Breast epithelium (tissue), 4 donors: ENCODE measurements around the gene ITPR3. TPM values are rescaled to one million over a fixed set of nuclear protein-coding genes. Genes with fewer than 3 reads are reported as not detected.

Source experiments
- DNase-seq, 2 donors: peaks; one replicate each; pipeline ENCODE4 v3.0.0-alpha.2; 2019; ENCODE audit warnings: low spot score in 2 of 2
- H3K27ac ChIP-seq, 2 donors: fragments of 200-600 bp; sonication (generic) in 1 of 2; one replicate each; pipeline ENCODE4 v1.5.1; 2016 to 2019; ENCODE audit warnings: mild to moderate bottlenecking in 1 of 2
- H3K27me3 ChIP-seq, 2 donors: fragments of 200-600 bp; sonication (generic) in 1 of 2; one replicate each; pipeline versions ENCODE4 v1.5.1 to v1.6.0; 2017 to 2019; ENCODE audit warnings: control low read depth in 1 of 2, mild to moderate bottlenecking in 1 of 2
- H3K36me3 ChIP-seq: fragments of 200-600 bp; one replicate; pipeline ENCODE4 v1.5.1; 2019
- H3K4me1 ChIP-seq, 2 donors: fragments of 200-600 bp; sonication (generic); one replicate each; pipeline ENCODE4 v1.5.1; 2016 to 2019; ENCODE audit warnings: control low read depth in 1 of 2
- H3K4me3 ChIP-seq, 3 donors: fragments of 200-600 bp; sonication (generic); 1 replicate in 2 of 3; 2 replicates in 1 of 3; pipeline ENCODE4 v1.5.1; 2016 to 2019; ENCODE audit warnings: mild to moderate bottlenecking in 3 of 3, moderate library complexity in 2 of 3
- H3K9me3 ChIP-seq, 2 donors: fragments of 200-600 bp; sonication (generic) in 1 of 2; one replicate each; pipeline ENCODE4 v1.5.1; 2016 to 2019; ENCODE audit warnings: control low read depth in 1 of 2
- CTCF ChIP-seq, 3 donors: fragments of 450-650 bp; IDR thresholded peaks; one replicate each; pipeline ENCODE4 v1.5.1; 2016 to 2017; ENCODE audit warnings: antibody characterized with exemption in 3 of 3, mild to moderate bottlenecking in 3 of 3, moderate library complexity in 3 of 3
- POLR2A ChIP-seq: fragments of 450-650 bp; IDR thresholded peaks from one replicate; pipeline ENCODE4 v1.6.1; 2016; ENCODE audit warnings: antibody characterized with exemption, mild to moderate bottlenecking, moderate library complexity
- POLR2AphosphoS5 ChIP-seq, 3 donors: sonication (generic); formaldehyde crosslinking; IDR thresholded peaks; one replicate each; pipeline ENCODE4 v1.6.1; 2017; ENCODE audit warnings: antibody characterized with exemption in 3 of 3
- intact Hi-C: fragments of 100-400 bp; cut with DNase I; formaldehyde crosslinking; loops from one replicate; pipeline ENCODE4 v1.15.1; 2023; ENCODE audit warnings: low total_unique reads
- total RNA-seq, 3 donors: library from RNA; depleted of rRNA; stranded (reverse); fragments of >200 nt; gene quantifications; one replicate each; pipeline ENCODE4 v1.1.0, GENCODE V29; 2016

ITPR3 gene
- total RNA-seq, 3 donors from 2014 or later, result 18.4 to 40.0 (median 27.7) TPM

- DNase-seq, result no peak
- Histone ChIP-seq H3K27ac (no peak overlapping the region), H3K9me3 (no peaks in the 10 kb centered on the region), H3K4me3 (no peak overlapping the region), H3K36me3 (no peaks in the 10 kb centered on the region), H3K4me1 (peaks cover 0 to 7% of the 10 kb centered on the region in 2 donors), H3K27me3 (no peaks in the 10 kb centered on the region)
- intact Hi-C loops, result no loop called here
- no peak for TF ChIP-seq CTCF (IDR thresholded peaks at IDR 0.05)
- no peak for TF ChIP-seq POLR2AphosphoS5 (IDR thresholded peaks at IDR 0.05)
- no peak for TF ChIP-seq POLR2A
These were observed 86.6 kb downstream of the ITPR3 start for GRCh38 chr6:33707771-33708170.

DNA sequence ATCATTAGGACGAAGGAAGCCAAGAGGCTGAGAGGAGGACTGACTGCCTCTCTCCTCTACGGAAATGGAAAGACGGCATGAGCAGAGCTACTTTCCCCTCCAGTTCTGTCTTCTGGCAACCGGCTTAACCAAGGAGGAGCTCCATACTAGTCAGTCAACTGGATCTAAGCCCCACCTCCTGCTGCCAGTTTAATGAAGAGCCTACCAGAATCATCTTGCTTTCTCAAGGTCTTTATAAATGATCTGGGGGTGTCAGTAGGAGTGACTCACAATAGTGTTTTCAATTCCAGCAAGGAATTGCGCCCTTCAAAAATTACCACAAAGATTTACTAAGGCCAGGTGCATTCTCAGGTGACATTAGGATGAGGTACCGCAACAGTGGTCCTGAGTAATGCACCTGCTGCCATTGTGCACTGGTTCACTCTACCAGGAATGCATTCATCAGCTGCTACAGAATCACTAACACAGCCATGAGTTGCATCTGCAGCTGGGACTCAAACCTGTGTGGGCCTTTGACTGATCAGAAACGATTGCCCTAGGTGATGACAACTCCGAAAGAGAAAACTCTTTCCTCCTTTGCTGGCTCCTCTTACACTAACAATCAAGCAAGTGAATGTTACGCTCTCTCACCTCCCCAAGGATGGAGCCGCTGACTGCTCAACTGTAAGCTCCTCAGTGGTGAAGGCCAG is 87.5 kb downstream of the ITPR3 start:
- H3K4me1 ChIP-seq, result peaks cover 0 to 7% of the 10 kb centered on the region in 2 donors
- no peak overlapping the region for H3K27ac ChIP-seq
- DNase-seq, result no peak
- H3K36me3 ChIP-seq, result no peaks in the 10 kb centered on the region
- H3K4me3 ChIP-seq, result no peak overlapping the region
- intact Hi-C loops, result no loop called here
- no peaks in the 10 kb centered on the region for H3K27me3 ChIP-seq
- no peak for TF ChIP-seq CTCF (IDR thresholded peaks at IDR 0.05)
- TF ChIP-seq POLR2AphosphoS5 (IDR thresholded peaks at IDR 0.05), result no peak
- no peak for TF ChIP-seq POLR2A
- no peaks in the 10 kb centered on the region for H3K9me3 ChIP-seq

DNA sequence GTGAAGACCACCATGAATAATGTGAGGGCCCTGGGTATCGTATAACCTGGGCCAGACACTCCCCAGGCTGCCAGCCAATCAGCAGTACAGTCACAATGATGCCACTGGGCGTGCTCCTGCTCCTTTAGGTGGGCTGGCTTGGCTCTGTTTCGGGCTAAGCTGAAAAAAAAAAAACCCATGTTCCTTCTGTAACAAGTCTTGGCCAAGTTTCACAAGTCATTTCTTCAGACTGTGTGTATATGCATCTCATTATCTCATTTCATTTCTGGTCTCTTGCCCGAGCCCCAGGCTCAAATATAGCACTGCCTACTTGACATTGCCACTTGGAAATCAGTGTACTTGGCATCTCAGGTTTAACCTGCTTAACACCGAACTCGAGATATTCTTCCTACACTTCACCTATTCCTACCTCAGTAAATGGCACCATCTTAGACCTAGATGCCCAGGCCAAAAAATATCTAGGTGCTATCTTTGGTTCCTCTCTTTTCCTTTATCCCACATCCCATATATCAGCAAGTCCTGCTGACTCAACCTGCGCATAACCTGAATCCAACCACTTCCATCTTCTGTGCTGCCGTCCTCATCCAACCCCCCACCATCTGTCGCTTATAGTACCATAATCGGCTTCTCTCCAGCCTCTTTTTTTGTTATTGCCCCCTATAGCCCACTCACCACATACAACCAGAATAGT is 88.6 kb downstream of the ITPR3 start:
- no peaks in the 10 kb centered on the region for H3K36me3 ChIP-seq

DNA sequence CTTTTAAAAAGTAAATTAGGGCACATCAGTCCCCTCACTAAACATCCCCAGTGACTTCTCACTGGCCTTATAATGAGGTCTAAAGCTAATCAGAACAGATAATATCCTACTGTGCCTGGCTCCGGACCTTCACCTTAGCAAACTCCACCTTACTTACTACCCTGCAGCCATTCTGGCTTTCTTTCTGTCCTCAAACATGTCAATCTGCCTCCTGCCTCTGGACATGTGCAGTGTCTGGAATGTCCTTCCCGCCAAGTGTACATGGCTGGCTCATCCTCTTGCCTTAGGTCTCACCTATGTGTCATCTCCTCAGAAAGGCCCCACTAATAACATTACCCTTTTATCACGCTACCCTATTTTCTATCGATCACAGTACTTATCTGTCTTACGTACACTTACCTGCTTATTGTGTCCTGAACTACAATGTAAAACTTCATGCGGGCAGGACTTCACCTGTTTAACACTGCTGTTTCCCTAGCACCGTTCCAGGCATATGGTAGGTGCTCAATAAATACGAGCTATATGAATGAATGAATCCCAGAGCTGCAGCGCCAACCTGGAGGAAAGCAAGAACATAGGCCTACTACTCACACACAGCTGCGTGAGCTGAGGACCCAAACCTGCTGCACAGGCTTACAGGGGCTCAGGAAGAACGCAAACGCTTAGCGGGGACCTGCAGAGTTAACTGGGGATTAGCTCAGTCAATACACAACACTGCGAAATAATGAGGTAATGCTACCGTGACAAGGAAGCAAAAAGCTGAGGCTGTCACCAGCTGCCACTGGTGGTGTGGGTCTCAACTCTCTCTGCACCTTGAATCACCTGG is 89.4 kb downstream of the ITPR3 start:
- DNase-seq, result no peak
- TF ChIP-seq POLR2A, result no peak
- no peak for TF ChIP-seq CTCF (IDR thresholded peaks at IDR 0.05)
- TF ChIP-seq POLR2AphosphoS5 (IDR thresholded peaks at IDR 0.05), result no peak
- no peaks in the 10 kb centered on the region for H3K9me3 ChIP-seq
- peak overlapping the region; percentile 65 to 86 (median 83) for H3K4me3 ChIP-seq
- intact Hi-C loops, result no loop called here
- H3K27ac ChIP-seq, result peak overlapping the region in 1 of 2 donors; percentile 82
- H3K4me1 ChIP-seq, result peaks cover 0 to 7% of the 10 kb centered on the region in 2 donors
- H3K36me3 ChIP-seq, result no peaks in the 10 kb centered on the region
- no peaks in the 10 kb centered on the region for H3K27me3 ChIP-seq

More for the DNA sequence above, 88.6 kb downstream of the ITPR3 start:
- intact Hi-C loops, result no loop called here
- H3K4me1 ChIP-seq, result peaks cover 0 to 7% of the 10 kb centered on the region in 2 donors
- H3K27me3 ChIP-seq, result no peaks in the 10 kb centered on the region
- H3K4me3 ChIP-seq, result no peak overlapping the region
- no peaks in the 10 kb centered on the region for H3K9me3 ChIP-seq
- no peak for DNase-seq
- no peak overlapping the region for H3K27ac ChIP-seq
- TF ChIP-seq POLR2AphosphoS5 (IDR thresholded peaks at IDR 0.05), result no peak

DNA sequence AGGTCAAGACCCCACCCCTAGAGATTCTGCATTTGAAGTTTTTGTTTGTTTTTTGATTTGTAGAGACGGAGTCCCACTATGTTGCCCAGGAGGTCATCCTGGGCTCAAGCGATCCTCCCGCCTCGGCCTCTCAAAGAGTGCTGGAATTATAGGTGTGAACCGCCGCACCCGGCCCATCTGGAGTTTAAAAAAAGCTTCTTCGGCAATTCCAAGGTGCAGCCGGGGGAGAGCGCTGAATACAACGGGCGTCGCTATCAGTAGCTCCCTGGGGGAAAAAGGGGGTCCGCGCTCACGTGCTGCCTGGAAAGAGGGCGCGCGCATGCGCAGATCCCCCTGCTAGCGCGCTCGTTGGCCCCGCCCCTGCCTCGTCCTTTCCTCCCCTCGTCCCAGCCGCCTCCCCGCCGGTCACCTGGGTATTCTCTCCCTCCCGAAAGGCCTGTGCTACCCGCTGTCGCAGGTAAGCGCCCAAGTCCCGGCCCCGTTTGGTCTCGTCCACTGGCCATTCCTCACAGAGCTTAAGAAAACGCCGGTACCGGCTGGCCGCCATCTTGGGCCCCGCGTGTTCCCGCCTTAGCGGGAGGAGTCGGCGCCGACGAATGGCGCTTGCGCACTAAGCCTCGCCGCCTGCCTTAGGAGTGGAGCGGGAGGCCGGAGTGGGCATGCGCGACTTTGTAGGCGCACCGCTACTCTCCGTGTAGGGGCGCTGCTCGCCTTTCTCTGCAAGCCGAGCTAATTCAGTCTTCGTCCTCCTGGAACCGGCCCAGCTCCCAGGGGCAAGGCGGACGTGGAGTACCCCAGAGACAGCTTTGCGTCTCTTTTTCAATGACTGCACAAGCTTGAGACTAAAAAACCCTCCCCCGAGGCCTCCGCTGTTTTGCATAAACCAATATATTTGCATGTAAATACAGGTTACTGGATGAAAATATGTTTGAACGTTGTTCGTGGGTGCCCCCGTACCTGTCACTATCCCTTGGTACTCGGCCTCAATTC is 90.3 kb downstream of the ITPR3 start, which contains the start of gene UQCC2:
UQCC2 (minus strand) TSS at position 561 of the 990 bp plus-strand sequence; CDS start at position 547, 14 bp downstream.
- H3K4me1 ChIP-seq, result peaks cover 0 to 7% of the 10 kb centered on the region in 2 donors
- no peaks in the 10 kb centered on the region for H3K9me3 ChIP-seq
- no peaks in the 10 kb centered on the region for H3K27me3 ChIP-seq
- intact Hi-C loops, result no loop called here
- TF ChIP-seq POLR2A (peak; percentile 60), CTCF (IDR thresholded peaks at IDR 0.05) (peak in 1 of 3 donors; percentile 69), POLR2AphosphoS5 (IDR thresholded peaks at IDR 0.05) (peak; percentile 70 to 82 (median 76))
- no peaks in the 10 kb centered on the region for H3K36me3 ChIP-seq
- H3K27ac ChIP-seq, result peak within 1 kb of the TSS; percentile 82 to 92
- peak within 1 kb of the TSS; percentile 65 to 86 (median 83) for H3K4me3 ChIP-seq
- DNase-seq, result peak; percentile 94 to 96
